ENCODE data around the gene CNTNAP2. TPM values are rescaled to one million over a fixed set of nuclear protein-coding genes. Genes with fewer than 3 reads are reported as not detected.

CNTNAP2 gene
- total RNA-seq, 2 experiments from 2014 or later, result 0.28 TPM; not detected in 1

DNA sequence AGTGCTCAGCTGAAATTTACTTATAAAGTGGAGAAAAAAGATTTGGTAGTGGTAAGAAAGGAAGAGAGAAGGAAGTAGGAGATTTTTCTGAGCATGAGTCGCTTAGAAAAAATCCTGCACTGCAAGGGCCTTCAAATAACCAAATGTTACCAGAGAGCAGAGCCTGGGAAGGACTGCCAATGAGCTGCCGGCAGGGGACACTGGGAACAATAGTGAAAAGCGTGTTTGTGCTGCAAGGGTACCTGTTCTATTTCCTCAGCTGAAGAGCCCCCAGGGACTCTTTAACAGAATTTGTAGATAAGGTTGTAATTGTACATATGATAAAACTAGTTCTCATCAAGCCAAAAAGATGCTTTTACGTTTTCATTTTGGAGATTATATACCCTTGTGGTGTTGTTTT lies 1777.7 kb downstream of the CNTNAP2 start:
- Histone ChIP-seq H3K79me2 (ENCODE audit: insufficient read depth, low read depth, low read length) (no peaks in the 10 kb centered on the region), H2AFZ (ENCODE audit: low read length) (no peak overlapping the region), H3K9me2 (ENCODE audit: insufficient read depth, low read length) (no peaks in the 10 kb centered on the region), H3K4me3 (ENCODE audit: low read depth, low read length, poor library complexity, severe bottlenecking) (no peak overlapping the region), H3K9me3 (ENCODE audit: low read length) (no peaks in the 10 kb centered on the region), H3K36me3 (ENCODE audit: insufficient read depth, low read length) (no peaks in the 10 kb centered on the region), H3K4me2 (ENCODE audit: low read length) (no peak overlapping the region), H4K20me1 (ENCODE audit: insufficient read depth, low read length) (no peaks in the 10 kb centered on the region), H3K4me1 (ENCODE audit: insufficient read depth, low read length, poor library complexity, severe bottlenecking) (no peaks in the 10 kb centered on the region), H3K27ac (ENCODE audit: low read depth, low read length, poor library complexity, severe bottlenecking) (no peak overlapping the region)
- intact Hi-C loops (cut with micrococcal nuclease; ENCODE audit: unreplicated experiment), result no loop called here
- no peak for DNase-seq (ENCODE audit: low spot score)
- CTCF ChIA-PET (ENCODE audit: unreplicated experiment), result no interaction called here
- BruUV-seq (replicated peaks), result no TSS peak
- no peak for TF ChIP-seq CTCF (conservative IDR thresholded peaks at IDR 0.05; ENCODE audit: low read length)
- no peak for TF ChIP-seq EZH2phosphoT487 (IDR thresholded peaks at IDR 0.05; ENCODE audit: borderline replicate concordance, low read depth, low read length)
- POLR2A ChIA-PET, result no interaction called here

DNA sequence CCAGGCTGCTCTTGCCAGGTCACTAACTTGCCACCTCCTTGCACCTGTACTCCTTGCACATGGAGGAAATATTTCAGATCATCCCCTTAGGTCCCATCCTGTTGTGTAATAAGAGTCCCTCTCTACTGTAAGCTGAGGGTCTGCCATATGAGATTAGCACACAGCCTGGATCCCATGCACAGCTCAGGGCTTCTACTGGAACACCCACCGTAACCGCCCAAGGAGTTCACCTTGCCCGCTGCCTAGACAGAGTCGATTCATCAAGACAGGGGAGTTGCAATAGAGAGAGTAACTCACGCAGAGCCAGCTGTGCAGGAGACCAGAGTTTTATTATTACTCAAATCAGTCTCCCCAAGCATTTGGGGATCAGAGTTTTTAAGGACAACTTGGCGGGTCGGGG lies 1779.5 kb downstream of the CNTNAP2 start:
- Histone ChIP-seq H3K27ac (ENCODE audit: low read depth, low read length, poor library complexity, severe bottlenecking) (no peak overlapping the region), H3K79me2 (ENCODE audit: insufficient read depth, low read depth, low read length) (no peaks in the 10 kb centered on the region), H2AFZ (ENCODE audit: low read length) (no peak overlapping the region), H3K36me3 (ENCODE audit: insufficient read depth, low read length) (no peaks in the 10 kb centered on the region), H3K4me1 (ENCODE audit: insufficient read depth, low read length, poor library complexity, severe bottlenecking) (no peaks in the 10 kb centered on the region), H3K4me3 (ENCODE audit: low read depth, low read length, poor library complexity, severe bottlenecking) (no peak overlapping the region), H3K9me3 (ENCODE audit: low read length) (no peaks in the 10 kb centered on the region), H3K4me2 (ENCODE audit: low read length) (no peak overlapping the region), H4K20me1 (ENCODE audit: insufficient read depth, low read length) (no peaks in the 10 kb centered on the region), H3K9me2 (ENCODE audit: insufficient read depth, low read length) (no peaks in the 10 kb centered on the region)
- intact Hi-C loops (cut with micrococcal nuclease; ENCODE audit: unreplicated experiment), result no loop called here
- no peak for DNase-seq (ENCODE audit: low spot score)
- BruUV-seq (replicated peaks), result no TSS peak
- TF ChIP-seq EZH2phosphoT487 (IDR thresholded peaks at IDR 0.05; ENCODE audit: borderline replicate concordance, low read depth, low read length) (no peak), CTCF (conservative IDR thresholded peaks at IDR 0.05; ENCODE audit: low read length) (no peak)
- POLR2A ChIA-PET, result interaction anchor here (0.6 to 0.8 kb wide), 2 partner anchors 30 to 40 kb away, joined by 3 read pairs; no protein-coding TSS in a partner anchor
- CTCF ChIA-PET (ENCODE audit: unreplicated experiment), result no interaction called here

GRCh38 chr7:147903536-147904218 lies 1787.1 kb downstream of the CNTNAP2 start:
- H3K4me2 ChIP-seq (ENCODE audit: low read length), result no peak overlapping the region
- H3K4me1 ChIP-seq (ENCODE audit: insufficient read depth, low read length, poor library complexity, severe bottlenecking), result no peaks in the 10 kb centered on the region
- no peaks in the 10 kb centered on the region for H3K9me2 ChIP-seq (ENCODE audit: insufficient read depth, low read length)
- CTCF ChIA-PET (ENCODE audit: unreplicated experiment), result no interaction called here
- no peaks in the 10 kb centered on the region for H4K20me1 ChIP-seq (ENCODE audit: insufficient read depth, low read length)
- no peaks in the 10 kb centered on the region for H3K36me3 ChIP-seq (ENCODE audit: insufficient read depth, low read length)
- TF ChIP-seq CTCF (conservative IDR thresholded peaks at IDR 0.05; ENCODE audit: low read length) (no peak), EZH2phosphoT487 (IDR thresholded peaks at IDR 0.05; ENCODE audit: borderline replicate concordance, low read depth, low read length) (no peak)
- H3K79me2 ChIP-seq (ENCODE audit: insufficient read depth, low read depth, low read length), result no peaks in the 10 kb centered on the region
- DNase-seq (ENCODE audit: low spot score), result no peak
- no TSS peak for BruUV-seq (replicated peaks)
- H3K4me3 ChIP-seq (ENCODE audit: low read depth, low read length, poor library complexity, severe bottlenecking), result no peak overlapping the region
- no peaks in the 10 kb centered on the region for H3K9me3 ChIP-seq (ENCODE audit: low read length)
- intact Hi-C loops (cut with micrococcal nuclease; ENCODE audit: unreplicated experiment), result no loop called here
- no peak overlapping the region for H2AFZ ChIP-seq (ENCODE audit: low read length)
- POLR2A ChIA-PET, result no interaction called here
- H3K27ac ChIP-seq (ENCODE audit: low read depth, low read length, poor library complexity, severe bottlenecking), result no peak overlapping the region
